GM18858 (cell line): ENCODE data around the gene SPEM2.

ENCODE experiments used
- ATAC-seq: cut with Tn5 transposase; IDR thresholded peaks from one replicate; pipeline ENCODE4 v1.9.1; 2021; ENCODE audit not compliant: unreplicated experiment

The SPEM2 gene

GRCh38 chr17:7440113-7440833 lies 14.9 kb downstream of the SPEM2 start:
- ATAC-seq: no peak

- ATAC-seq: no peak
These were observed 15.4 kb downstream of the SPEM2 start for GRCh38 chr17:7440834-7441195.

GRCh38 chr17:7441266-7441665 lies 15.8 kb downstream of the SPEM2 start:
- no peak for ATAC-seq

- ATAC-seq: no peak
These were observed 16.7 kb downstream of the SPEM2 start for GRCh38 chr17:7442142-7442541.

GRCh38 chr17:7443499-7444485 lies 18.4 kb downstream of the SPEM2 start:
- no peak for ATAC-seq

GRCh38 chr17:7444682-7445618 lies 19.5 kb downstream of the SPEM2 start, which contains the start of gene CHRNB1:
CHRNB1 (plus strand) TSS chr17:7445061; CDS start chr17:7445128, 67 bp downstream.
- no peak for ATAC-seq

GRCh38 chr17:7445619-7445968 lies 20.2 kb downstream of the SPEM2 start:
- no peak for ATAC-seq

GRCh38 chr17:7448461-7448860 lies 23.0 kb downstream of the SPEM2 start:
- no peak for ATAC-seq

- ATAC-seq: no peak
These were observed 34.6 kb downstream of the SPEM2 start for GRCh38 chr17:7459961-7460545.

- no peak for ATAC-seq
These were observed 35.6 kb downstream of the SPEM2 start for GRCh38 chr17:7460850-7461660.

- ATAC-seq: no peak
These were observed 37.3 kb downstream of the SPEM2 start for GRCh38 chr17:7462474-7463371.

- ATAC-seq: no peak
These were observed 38.0 kb downstream of the SPEM2 start for GRCh38 chr17:7463372-7463846.

- no peak for ATAC-seq
These were observed 38.7 kb downstream of the SPEM2 start for GRCh38 chr17:7464081-7464480.

GRCh38 chr17:7465597-7466275 lies 40.3 kb downstream of the SPEM2 start:
- ATAC-seq: no peak

- no peak for ATAC-seq
These were observed 40.9 kb downstream of the SPEM2 start for GRCh38 chr17:7466318-7466638.

GRCh38 chr17:7466639-7467341 lies 41.4 kb downstream of the SPEM2 start:
- no peak for ATAC-seq

- ATAC-seq: no peak
These were observed 42.1 kb downstream of the SPEM2 start for GRCh38 chr17:7467498-7467897.

GRCh38 chr17:7468290-7468689 lies 42.9 kb downstream of the SPEM2 start:
- ATAC-seq: no peak
